GM19452 (cell line): ENCODE results near the gene CAST.
A peak's percentile ranks its signal among the peaks of the same experiment; 100 is the strongest.
"Not testable (repeated sequence)": the region's sequence is repeated elsewhere in the genome, so short reads cannot be mapped to it uniquely, and the experiment has no call there.

Experiments used
- ATAC-seq: cut with Tn5 transposase; IDR thresholded peaks from one replicate; pipeline ENCODE4 v1.9.1; 2021; ENCODE audit not compliant: unreplicated experiment

The CAST gene, protein sequence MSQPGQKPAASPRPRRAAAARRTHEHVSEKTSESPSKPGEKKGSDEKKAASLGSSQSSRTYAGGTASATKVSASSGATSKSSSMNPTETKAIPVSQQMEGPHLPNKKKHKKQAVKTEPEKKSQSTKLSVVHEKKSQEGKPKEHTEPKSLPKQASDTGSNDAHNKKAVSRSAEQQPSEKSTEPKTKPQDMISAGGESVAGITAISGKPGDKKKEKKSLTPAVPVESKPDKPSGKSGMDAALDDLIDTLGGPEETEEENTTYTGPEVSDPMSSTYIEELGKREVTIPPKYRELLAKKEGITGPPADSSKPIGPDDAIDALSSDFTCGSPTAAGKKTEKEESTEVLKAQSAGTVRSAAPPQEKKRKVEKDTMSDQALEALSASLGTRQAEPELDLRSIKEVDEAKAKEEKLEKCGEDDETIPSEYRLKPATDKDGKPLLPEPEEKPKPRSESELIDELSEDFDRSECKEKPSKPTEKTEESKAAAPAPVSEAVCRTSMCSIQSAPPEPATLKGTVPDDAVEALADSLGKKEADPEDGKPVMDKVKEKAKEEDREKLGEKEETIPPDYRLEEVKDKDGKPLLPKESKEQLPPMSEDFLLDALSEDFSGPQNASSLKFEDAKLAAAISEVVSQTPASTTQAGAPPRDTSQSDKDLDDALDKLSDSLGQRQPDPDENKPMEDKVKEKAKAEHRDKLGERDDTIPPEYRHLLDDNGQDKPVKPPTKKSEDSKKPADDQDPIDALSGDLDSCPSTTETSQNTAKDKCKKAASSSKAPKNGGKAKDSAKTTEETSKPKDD

DNA sequence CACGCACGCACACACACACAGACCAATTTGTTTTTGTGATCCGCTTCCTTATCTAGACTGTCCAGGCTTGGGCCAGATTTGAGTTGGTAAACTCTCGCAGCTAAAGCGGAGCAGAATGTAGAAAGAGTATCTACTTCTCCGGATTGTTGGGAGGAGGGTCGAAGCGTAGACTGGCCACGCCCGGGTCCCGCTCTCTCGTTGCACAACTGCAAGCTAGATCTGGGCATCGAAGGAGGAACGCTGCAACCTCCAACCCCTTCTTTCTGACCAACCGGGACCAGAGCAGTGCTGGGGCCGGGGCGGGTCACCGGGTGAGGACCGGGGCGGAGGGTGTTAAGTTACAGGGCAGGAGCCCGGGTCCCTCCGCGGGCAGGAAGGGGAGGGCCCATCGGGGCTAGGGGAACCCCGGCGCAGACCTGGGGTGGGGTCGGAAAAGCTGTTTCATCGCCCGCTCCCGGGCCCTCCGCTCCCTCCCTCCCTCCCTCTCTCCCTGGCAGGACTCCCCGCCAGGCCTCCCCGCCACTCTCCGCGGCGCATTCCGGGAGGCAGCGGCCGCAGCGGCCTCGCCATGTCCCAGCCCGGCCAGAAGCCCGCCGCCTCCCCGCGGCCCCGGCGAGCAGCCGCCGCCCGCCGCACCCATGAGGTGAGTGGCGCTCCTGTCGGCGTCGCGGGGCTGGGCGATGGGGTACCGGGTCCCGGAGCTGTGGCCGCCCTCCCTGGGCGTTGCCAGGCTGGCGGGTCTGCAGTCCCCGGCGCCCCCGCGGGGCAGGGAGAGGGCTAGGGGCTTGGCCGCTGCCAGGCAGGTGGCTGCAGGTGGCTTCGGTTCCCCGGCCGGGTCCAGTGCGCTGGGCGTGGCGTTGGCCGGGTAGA is at the start of gene CAST:
CAST (plus strand) TSS at position 522 of the 870 bp plus-strand sequence; CDS start at position 569, 47 bp downstream.
- ATAC-seq, result peak; percentile 61

DNA sequence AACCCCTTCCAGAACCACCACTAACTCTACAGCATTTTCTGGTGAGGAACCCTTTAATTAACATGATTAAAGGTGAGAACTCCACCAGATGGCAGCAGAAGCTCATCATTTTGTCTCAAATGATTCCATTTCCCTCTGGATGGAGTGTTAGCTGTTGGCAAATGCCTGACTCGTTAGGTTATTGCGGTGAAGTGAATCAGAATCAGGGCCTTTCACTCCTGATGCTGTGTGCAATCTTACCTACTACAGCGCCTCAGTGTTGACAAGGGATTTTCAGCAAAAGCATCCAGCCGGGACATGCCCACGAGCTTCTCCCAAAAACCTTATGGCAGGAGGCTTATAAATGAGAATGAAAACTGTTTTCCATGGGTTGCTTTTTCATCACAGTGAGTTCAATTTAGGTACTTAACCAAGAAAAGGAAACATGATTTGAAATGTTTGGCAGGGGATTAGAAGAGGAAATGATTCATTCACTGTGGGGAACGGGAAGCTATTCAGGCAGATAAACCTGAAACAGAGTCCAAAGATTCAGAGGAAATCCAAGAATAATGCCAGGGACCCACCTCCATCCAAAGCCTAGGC is 48.0 kb upstream of the CAST start:
- no peak for ATAC-seq

DNA sequence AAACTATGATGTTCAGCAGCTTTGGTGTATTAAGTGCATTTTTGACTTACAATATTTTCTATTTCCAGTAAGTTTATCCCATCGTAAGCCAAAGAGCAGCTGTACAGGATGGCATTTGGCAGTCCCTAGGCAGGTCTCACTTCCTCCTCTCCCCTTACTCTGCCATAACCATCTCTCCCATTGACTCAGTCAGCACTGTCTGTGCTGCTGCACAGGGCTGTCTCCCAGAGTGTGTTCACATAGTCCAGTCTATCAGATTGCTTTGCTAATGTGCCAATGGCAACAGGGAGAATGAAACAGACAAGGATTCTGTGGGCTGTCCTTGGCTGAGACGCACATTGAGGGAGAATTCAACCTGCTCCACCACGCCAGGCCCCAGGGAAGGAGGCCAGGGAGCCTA is 47.0 kb upstream of the CAST start:
- no peak for ATAC-seq

DNA sequence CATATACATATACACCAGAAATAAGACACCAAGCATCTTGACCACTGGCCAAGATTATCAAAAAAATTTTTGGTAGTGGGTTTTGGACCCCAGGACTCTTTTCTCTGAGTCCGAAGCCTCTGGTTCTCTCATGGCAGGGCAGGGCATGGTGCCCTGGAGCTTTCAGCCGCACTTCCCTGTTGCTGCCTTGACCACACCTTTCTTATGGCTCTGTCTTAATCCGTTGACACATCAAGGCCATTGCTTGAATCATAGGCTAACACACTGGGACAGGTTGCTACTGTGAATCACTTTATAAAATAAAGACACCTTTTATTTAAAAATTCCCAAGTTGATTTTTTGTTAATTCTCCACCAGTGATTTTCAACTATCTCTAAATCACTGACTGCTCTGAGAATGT is 45.4 kb upstream of the CAST start:
- no peak for ATAC-seq

DNA sequence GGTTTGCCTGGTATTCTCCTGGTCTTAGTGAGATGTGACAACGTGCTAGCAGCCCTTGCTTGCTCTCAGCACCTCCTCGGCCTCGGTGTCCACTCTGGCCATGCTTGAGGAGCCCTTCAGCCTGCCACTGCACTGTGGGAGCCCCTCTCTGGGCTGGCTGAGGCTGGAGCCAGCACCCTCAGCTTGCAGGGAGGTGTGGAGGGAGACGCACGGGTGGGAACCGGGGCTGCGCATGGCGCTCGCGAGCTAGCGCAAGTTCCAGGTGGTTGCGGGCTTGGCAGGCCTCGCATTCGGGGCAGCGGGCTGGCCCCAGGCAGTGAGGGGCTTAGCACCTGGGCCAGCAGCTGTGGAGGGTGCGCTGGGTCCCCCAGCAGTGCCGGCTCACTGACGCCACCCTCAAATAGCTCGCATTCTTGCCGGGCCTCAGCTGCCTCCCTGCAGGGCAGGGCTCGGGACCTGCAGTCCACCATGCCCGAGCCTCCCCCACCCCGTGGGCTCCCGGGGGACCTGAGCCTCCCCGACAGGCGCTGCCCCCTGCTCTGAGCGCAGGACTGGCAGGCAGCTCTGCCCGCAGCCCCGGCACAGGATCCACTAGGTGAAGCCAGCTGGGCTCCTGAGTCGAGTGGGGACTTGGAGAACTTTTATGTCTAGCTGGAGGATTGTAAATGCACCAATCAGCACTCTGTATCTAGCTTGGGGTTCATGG is 43.7 kb upstream of the CAST start:
- ATAC-seq, result not testable (repeated sequence)

DNA sequence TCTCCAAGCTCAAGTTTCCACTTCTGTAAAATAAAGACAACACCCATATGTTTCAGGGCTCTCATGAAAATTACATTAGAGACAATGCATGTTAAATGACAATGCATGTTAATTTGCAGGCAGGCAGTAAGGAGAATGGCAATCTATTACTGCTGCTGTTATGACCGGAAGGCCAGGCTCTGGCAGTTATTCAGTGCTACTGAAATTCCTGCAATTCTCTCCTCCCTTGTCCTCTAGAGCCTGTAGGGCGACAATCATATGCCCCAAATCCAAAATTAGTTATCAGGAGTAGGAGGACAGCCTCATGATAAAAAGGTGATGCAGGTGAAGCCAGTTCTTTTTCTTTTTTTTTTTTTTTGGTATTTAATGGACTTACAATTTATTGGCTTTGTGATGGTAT is 42.2 kb upstream of the CAST start:
- no peak for ATAC-seq

DNA sequence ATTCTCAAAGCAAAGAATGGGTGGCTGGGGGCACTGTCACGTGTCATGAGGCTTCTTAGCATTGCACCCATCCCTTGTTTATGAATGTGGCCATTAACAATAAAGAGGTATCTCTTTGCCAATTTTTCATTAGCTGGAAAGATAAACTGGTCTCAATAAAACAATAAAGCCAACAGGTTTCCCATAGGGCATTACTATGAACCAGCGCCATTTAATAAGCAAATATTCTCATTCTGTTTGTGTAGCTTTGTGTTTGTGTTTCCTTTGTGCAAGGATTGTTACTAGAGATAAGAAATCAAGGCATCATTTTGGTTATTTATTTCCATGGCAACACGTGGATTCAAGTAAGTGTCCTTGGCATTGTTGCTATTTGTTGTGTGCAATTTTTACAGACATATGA is 37.6 kb upstream of the CAST start:
- ATAC-seq, result no peak

DNA sequence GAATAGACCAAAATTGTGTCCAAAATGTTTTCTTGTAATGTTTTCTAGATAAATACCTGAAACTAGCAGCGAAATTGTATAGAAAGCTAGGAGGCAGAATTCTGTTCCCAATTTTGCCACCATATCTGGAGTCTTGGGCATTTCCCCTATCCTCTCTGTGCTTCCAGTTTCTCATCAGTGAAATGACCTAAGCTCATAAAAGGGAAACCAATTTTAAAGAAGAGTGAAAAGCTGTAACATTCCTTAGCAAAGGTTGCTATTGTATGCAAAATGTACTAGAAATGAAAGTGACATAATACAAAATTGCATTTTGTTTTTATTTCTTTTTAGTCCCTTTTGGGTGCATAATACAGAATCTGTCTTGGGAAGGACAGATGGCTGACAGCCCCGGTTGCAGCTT is 36.8 kb upstream of the CAST start:
- no peak for ATAC-seq

DNA sequence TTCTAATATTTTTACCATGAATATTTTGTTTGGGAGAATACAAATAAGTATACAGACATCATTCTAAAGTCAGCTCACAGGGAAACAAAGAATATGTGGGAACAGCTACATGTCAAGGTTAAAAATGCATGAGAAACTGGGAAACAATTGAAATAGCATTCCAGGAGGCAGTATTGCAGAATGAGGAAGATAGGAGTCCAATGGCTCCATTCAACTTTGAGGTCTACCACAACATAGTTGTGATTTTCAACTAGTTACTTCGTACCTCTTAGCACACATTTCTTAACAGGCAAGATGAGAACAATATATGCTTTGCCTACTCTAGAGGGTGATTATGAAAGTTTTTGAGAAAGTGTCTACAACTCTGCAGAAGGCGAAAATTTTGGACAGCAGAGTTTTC is 35.2 kb upstream of the CAST start:
- ATAC-seq, result no peak

DNA sequence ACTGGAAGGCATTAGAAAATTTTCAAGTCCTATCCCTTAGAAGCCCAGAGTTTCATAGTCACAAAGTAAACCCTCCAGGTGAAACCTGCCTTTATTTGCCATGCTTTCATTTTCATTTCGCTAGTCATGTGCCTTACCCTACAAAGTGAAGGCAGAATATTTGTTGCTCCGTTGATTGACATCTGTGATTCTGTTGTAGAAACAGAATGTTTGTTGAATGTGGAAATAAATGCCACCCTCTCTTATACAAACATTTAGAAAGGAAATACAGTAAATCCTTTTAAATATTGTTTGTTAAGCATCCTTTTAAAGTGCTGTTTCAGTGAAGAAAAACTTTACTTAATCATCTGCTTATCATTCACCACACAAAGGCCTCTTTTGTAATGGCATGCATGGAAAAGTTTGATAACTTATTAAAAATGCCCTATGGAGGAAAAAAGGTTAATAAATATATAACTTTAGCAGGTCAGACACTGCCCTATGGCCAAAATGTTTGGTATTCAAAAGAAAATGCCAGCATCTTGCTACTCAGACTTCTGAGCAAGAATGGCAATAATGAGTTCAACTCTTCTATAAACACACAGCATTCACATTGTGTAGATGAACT is 34.3 kb upstream of the CAST start:
- no peak for ATAC-seq

DNA sequence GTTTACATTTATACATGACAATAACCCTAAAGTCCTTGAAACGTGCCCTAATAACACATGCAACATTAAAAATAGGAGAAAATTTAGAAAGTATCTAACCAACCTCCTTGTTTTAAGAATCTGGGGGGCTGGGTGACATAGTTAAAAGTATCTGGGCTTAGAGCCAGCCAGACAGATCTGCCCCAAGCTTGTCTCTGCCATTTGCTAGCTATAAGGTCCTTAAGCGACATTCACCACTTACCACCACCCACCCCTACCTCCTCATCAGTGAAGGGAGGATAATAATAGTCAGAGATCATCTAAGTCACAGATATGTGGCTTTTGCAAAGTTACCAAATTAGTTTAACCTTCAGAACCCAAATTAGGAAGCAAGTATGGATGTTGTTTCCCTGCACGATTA is 33.8 kb upstream of the CAST start:
- ATAC-seq, result no peak

DNA sequence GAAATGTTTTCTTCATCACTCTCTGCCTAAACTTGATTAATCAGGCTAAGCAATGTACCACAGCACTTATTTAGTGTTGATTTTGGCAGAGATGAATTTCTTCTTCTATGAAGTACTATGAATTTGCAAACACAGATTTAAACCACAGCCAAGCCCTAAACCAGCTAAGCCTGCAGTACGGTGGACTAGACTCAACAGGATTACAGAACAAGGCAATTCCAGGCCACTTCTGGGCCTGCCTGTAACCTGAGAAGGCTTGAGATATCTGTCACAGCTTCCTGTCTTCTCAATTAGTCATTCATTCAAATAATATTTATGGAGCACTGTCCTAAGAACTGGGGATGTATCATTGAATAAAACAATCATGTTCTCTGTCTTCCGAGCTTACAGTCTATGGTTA is 32.4 kb upstream of the CAST start:
- no peak for ATAC-seq

DNA sequence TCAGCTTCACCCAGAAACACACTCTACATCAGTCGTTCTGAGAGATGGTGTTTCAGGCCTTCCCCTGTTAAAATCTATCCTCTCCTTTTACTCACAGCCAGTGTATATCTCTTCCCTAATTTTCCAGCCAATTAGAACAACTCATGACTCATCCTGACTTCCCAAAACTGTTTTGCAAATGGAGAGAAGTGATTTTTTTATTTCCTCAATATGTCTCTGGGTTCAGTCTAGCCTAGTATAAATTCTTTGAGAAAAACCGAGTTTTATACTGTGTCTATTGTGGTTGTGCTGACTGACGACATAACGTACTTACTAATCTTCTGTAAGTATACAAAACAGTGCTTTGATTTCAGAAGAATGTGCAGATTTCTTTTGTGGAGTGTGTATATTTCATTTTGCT is 28.4 kb upstream of the CAST start:
- ATAC-seq, result no peak

DNA sequence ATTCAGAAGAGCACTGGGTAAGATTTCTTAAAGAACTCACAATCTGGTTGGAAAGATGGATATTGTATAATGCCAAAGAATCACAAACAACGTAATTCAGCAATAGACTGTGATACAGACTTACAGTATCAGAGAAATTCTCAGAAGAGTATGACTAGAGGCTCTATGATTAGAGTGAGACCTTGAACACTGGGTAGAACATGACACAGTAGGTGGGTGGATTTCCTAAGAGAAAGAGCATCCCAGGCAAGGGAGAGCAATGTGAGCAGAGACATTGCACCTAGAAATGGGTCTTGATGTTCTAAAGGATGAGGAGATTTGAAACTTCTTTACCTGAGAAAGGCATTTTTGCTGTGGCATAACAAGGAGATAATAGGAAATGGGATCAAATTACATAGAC is 27.3 kb upstream of the CAST start:
- ATAC-seq, result no peak

DNA sequence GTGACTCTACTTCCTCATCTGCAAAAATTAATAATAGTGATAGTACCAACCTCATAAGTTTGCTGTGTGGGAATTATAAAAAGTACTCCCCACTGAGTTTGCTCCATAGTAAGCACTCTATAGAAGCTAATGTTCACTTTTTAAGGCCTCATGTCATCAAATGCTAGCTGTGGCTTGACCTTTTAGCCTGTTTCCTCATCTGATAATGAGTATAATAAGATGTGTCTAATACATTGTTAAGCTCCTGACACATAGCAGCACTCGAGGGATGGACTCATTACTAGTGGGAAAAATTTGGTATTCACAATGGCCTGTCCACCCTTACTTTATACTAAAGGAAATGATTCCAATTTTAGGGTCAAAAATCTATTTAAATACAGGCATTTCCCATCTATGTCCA is 26.1 kb upstream of the CAST start:
- ATAC-seq, result no peak

DNA sequence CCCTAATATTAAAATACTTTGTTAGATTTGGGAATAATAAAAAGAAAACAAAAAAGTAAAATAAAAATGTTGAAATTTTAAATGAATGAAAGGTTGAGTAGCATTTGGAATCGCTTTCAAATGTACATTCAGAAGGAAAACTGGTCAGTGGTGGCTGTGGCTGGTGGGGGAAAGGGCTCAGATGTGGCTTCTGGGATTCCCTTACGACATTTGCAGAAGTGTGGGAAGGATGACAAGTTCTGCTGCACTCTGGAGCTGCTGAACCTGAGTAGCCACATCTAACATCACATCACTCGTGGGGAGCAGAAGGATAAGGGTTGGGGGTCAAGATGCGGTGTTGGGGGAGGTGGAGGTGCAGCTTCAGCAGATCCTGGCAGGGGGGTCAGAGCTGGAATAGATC is 25.6 kb upstream of the CAST start:
- ATAC-seq, result no peak

DNA sequence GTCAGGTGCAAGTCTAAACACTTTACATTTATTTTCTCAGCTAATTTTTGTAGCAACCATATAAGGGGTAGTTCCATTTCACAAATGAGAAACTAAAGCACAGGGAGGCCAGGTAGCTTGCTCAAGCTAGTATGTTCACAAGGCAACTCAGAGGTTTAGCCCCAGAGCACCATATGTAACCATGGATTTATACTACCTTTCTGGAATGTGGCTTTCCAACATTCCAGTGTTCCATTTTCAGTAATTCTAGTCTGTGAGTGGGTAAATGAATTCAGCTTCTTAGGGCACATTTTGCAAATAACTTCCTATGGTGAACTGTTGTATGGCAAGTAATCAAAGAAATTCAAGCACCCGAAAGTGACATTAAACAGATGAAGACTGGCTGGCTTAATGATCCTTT is 25.0 kb upstream of the CAST start:
- no peak for ATAC-seq

DNA sequence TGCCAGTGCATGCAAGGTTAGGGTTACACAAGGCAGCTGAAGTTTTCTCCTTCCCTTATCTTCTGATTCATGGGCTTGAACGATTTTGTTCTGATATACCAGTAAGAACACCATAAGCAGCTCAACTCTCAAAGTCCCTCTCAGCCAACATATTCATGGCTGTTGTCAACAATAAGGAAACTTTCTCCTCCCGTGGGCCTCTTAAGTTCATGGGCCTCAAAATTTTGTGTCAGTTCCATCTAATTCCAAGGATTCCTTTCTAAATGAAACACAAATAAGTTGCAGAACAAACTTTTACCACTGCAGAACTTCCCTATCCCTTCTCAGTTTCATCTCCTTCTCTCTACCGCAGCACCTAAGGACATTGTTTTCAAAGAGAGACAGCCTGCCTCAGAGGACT is 23.6 kb upstream of the CAST start:
- ATAC-seq, result no peak

DNA sequence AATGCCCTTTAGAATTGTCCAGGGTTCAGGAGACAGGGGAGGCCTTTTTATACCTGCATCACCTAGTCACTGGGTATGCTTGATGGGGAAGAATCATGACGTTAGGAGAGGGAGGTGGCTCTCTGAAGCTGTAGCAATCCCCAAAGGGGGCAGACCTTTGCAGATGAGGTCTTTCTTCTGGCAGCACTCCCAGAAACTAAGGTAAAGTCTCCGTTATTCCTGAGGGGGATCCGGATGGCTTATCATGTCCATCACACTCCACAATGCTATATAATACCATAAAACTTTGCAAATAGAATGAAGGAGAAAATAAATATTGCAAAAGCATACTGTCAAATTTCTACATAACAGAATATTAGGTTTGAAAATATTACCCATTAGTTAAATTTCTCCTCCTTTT is 21.5 kb upstream of the CAST start:
- no peak for ATAC-seq
